Activated CD8-positive, alpha-beta T cell treated with anti-CD3 and anti-CD28 coated beads for 36 hours (primary cell): Measurements from ENCODE around the gene TRUB1. TPM values are rescaled to one million over a fixed set of nuclear protein-coding genes. Genes with fewer than 3 reads are reported as not detected.

Source experiments
- ATAC-seq: fragments of 200-7000 bp; cut with Tn5 transposase; one replicate; pipeline ENCODE4 v1.10.0; 2021; ENCODE audit warnings: mild to moderate bottlenecking, moderate library complexity
- CTCF ChIA-PET: fragments of 350-600 bp; sonication (Branson Sonifier 250); formaldehyde crosslinking; loops from one replicate; lab custom pipeline; 2021; ENCODE audit warnings: antibody characterized with exemption; lab: Charles Lee
- POLR2A ChIA-PET: fragments of 350-600 bp; sonication (Branson Sonifier 250); formaldehyde crosslinking; loops from one replicate; lab custom pipeline; 2021; ENCODE audit warnings: antibody characterized with exemption; lab: Charles Lee
- DNase-seq: peaks from one replicate; pipeline ENCODE4 v3.0.0-alpha.2; 2020
- H3K27ac Mint-ChIP-seq: one replicate; pipeline ENCODE4 v1.8.0; 2021; ENCODE audit warnings: mild to moderate bottlenecking, mixed read lengths
- H3K27me3 Mint-ChIP-seq: one replicate; pipeline ENCODE4 v1.8.0; 2021; ENCODE audit warnings: mixed read lengths
- H3K36me3 Mint-ChIP-seq: one replicate; pipeline ENCODE4 v1.8.0; 2021; ENCODE audit warnings: low read depth, mixed read lengths
- H3K4me1 Mint-ChIP-seq: one replicate; pipeline ENCODE4 v1.8.0; 2021; ENCODE audit warnings: low read depth, mixed read lengths
- H3K4me3 Mint-ChIP-seq: one replicate; pipeline ENCODE4 v1.8.0; 2021; ENCODE audit warnings: mild to moderate bottlenecking, moderate library complexity, mixed read lengths
- H3K9me3 Mint-ChIP-seq: one replicate; pipeline ENCODE4 v1.8.0; 2021; ENCODE audit warnings: mixed read lengths
- intact Hi-C: fragments of 100-400 bp; cut with micrococcal nuclease; formaldehyde crosslinking; loops from one replicate; pipeline ENCODE4 v1.10.0; 2022
- total RNA-seq, 2 experiments: library from RNA; stranded (reverse); gene quantifications; one replicate each; pipeline ENCODE4 v1.2.3, GENCODE V29; 2021
- TF ChIP-seq, protein P1 (sequence below): fragments of 200-600 bp; IDR thresholded peaks from one replicate; pipeline ENCODE4 v1.8.0; 2022; ENCODE audit warnings: antibody characterized with exemption, mild to moderate bottlenecking

The TRUB1 gene
- total RNA-seq, 2 experiments from 2014 or later, result 14.9 to 16.8 TPM

DNA sequence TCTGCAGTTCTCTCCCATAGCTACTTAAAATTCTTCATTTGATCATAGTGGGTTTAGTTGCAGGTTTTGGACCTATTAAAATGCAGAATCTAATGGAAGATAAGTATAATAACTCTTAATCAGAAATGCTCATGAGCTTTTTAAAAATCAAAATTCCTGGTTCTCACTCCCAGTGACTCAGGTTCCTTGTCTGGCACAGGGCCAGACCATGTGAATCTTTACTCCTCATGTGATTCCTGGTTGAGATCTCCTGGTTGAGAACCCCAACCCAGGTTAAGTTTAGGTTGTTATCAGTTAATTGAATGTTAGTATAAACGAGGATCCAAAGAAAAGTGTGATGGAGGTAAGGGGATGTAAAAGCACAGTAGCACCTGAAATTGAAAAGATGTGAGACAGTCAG, 17.5 kb upstream of the TRUB1 start:
- intact Hi-C loops, result loop anchor here (10.0 kb wide), 1 partner anchor 376 kb away; no protein-coding TSS in a partner anchor
- TF ChIP-seq, protein P1, sequence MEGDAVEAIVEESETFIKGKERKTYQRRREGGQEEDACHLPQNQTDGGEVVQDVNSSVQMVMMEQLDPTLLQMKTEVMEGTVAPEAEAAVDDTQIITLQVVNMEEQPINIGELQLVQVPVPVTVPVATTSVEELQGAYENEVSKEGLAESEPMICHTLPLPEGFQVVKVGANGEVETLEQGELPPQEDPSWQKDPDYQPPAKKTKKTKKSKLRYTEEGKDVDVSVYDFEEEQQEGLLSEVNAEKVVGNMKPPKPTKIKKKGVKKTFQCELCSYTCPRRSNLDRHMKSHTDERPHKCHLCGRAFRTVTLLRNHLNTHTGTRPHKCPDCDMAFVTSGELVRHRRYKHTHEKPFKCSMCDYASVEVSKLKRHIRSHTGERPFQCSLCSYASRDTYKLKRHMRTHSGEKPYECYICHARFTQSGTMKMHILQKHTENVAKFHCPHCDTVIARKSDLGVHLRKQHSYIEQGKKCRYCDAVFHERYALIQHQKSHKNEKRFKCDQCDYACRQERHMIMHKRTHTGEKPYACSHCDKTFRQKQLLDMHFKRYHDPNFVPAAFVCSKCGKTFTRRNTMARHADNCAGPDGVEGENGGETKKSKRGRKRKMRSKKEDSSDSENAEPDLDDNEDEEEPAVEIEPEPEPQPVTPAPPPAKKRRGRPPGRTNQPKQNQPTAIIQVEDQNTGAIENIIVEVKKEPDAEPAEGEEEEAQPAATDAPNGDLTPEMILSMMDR, result no peak
- ChIA-PET POLR2A (no interaction called here), CTCF (interaction anchor here (1.4 to 1.5 kb wide), 2 partner anchors 16 to 41 kb away, joined by 3 to 4 read pairs; no protein-coding TSS in a partner anchor)
- ATAC-seq (no peak), DNase-seq (no peak)
- Mint-ChIP-seq H3K4me3 (no peak overlapping the region), H3K27ac (no peak overlapping the region), H3K27me3 (peaks cover 18% of the 10 kb centered on the region), H3K9me3 (no peaks in the 10 kb centered on the region), H3K36me3 (no peaks in the 10 kb centered on the region), H3K4me1 (peaks cover 6% of the 10 kb centered on the region)

DNA sequence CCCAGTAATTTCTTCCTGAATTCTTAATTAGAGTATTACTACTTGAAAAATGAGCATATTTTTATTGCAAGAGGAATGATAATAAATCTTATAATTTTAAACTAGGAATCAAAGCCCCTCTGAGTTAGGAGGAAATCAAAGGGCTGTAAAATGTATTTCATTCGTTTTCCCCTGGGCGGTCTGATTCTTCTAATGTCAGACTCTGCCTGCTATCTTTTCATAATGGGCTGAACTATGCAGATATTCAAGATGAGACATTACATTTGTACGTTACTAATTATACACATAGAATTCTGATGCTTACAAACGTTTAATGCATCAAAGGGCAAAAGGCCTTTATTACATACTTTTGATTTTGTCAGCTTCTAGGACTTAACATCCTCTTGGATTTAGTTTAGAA, 16.0 kb upstream of the TRUB1 start:
- Mint-ChIP-seq H3K27ac (no peak overlapping the region), H3K36me3 (no peaks in the 10 kb centered on the region), H3K27me3 (peaks cover 25% of the 10 kb centered on the region), H3K9me3 (no peaks in the 10 kb centered on the region), H3K4me1 (peaks cover 16% of the 10 kb centered on the region), H3K4me3 (no peak overlapping the region)
- intact Hi-C loops, result loop anchor here (10.0 kb wide), 1 partner anchor 377 kb away; no protein-coding TSS in a partner anchor
- ATAC-seq, result no peak
- TF ChIP-seq, protein P1, result no peak
- ChIA-PET CTCF (interaction anchor here (1.0 kb wide), 1 partner anchor 101 kb away, joined by 3 read pairs; the partner anchor contains the start of gene FHIP2A), POLR2A (interaction anchor here (1.4 kb wide), 1 partner anchor 16 kb away, joined by 5 read pairs; the partner anchor contains the start of gene TRUB1)
- no peak for DNase-seq

DNA sequence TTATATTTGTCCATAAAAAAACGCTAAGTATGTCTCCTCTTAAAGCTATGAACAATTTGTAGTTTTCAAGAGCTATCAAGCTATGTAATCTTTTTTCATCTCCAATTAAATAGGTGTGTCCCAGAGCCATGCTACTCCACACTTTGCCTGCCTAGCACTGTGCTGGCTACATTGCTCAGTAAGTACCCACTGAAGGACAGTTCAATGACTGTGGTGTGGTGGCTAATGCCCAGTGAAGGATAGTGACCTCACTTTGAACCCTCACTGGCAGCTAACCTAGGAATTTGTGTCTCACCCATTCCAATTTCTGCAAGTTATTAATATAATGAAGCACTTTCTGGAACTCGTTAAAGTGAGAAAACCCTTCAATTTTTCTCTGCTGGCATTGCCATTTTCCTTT, 14.4 kb upstream of the TRUB1 start:
- ATAC-seq (no peak), DNase-seq (no peak)
- Mint-ChIP-seq H3K9me3 (no peaks in the 10 kb centered on the region), H3K4me3 (no peak overlapping the region), H3K4me1 (peaks cover 13% of the 10 kb centered on the region), H3K36me3 (no peaks in the 10 kb centered on the region), H3K27ac (no peak overlapping the region), H3K27me3 (peaks cover 24% of the 10 kb centered on the region)
- ChIA-PET CTCF (no interaction called here), POLR2A (interaction anchor here (1.4 kb wide), 1 partner anchor 14 kb away, joined by 5 read pairs; the partner anchor contains the start of gene TRUB1)
- intact Hi-C loops, result loop anchor here (10.0 kb wide), 1 partner anchor 379 kb away; no protein-coding TSS in a partner anchor
- TF ChIP-seq, protein P1, result no peak

DNA sequence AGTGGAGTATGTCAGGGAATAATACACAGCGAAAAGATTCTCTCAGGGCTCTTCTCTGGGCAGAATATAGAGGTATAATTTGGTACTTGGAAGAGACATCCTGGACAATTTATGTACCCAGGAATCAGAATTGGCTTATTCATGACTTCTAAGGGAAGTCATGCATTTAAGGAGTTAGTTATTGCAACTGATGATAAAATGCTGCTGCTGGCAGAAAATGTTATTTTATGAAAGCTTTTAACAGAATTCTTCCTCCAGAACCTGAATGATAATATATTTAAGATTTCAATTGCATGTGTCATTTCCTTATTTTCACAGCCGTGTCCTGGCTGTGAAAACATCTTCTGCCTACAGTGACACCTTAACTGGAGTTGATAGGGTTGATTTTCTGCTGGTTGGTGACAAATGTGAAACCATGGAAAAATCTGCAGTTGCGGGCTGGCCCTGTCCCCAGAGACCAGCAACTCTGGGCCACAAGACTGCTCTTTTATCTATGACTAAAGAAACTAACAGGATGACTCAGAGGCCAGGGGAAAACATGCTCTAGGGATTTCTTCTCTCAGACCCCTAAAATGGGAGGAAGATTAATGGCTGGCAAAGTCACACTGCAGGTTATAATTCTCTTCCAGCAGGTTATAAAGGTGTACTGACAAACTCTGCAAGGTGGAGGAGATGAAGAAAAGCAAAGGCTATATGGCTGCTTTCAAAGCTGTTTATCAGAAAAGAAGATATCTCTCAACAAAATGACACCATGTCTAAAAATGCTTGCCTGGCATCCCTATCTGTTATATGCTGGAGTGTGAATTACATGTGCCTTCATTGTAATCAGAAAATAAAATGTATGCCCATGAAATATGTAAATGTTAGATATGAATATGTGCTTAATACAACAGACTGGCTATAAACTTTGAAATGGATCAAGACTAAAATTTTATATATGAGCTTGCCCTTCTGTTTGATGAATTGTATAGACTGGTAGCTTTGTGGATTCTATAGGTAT, 12.1 kb upstream of the TRUB1 start:
- TF ChIP-seq, protein P1, result no peak
- ChIA-PET CTCF (no interaction called here), POLR2A (no interaction called here)
- Mint-ChIP-seq H3K36me3 (no peaks in the 10 kb centered on the region), H3K27me3 (peaks cover 30% of the 10 kb centered on the region), H3K9me3 (peaks cover under 1% of the 10 kb centered on the region), H3K27ac (no peak overlapping the region), H3K4me1 (peaks cover 17% of the 10 kb centered on the region), H3K4me3 (no peak overlapping the region)
- intact Hi-C loops, result loop anchor here (10.0 kb wide), 1 partner anchor 381 kb away; no protein-coding TSS in a partner anchor
- peak; percentile 91 for ATAC-seq
- peak; percentile 69 for DNase-seq
